GM21360 (cell line): ENCODE data around the gene SIGLEC5.

Experiments
- ATAC-seq: cut with Tn5 transposase; IDR thresholded peaks from one replicate; pipeline ENCODE4 v1.9.1; 2021; ENCODE audit warnings: mild to moderate bottlenecking, moderate library complexity; ENCODE audit not compliant: unreplicated experiment

SIGLEC5 gene

GRCh38 chr19:51590441-51590840 lies 39.8 kb downstream of the SIGLEC5 start:
- ATAC-seq, result no peak

- ATAC-seq, result no peak
Measured at GRCh38 chr19:51589511-51589910, 40.7 kb downstream of the SIGLEC5 start.

- ATAC-seq, result no peak
Measured at GRCh38 chr19:51587264-51588191, 42.7 kb downstream of the SIGLEC5 start.

DNA sequence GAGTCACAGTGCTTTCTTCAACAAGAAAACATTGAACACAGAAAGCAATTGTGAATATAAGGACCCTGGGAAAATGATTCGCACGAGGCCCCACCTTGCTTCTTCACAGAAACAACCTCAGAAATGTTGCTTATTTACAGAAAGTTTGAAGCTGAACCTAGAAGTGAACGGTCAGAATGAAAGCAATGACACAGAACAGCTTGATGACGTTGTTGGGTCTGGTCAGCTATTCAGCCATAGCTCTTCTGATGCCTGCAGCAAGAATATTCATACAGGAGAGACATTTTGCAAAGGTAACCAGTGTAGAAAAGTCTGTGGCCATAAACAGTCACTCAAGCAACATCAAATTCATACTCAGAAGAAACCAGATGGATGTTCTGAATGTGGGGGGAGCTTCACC lies 43.4 kb downstream of the SIGLEC5 start:
- no peak for ATAC-seq

DNA sequence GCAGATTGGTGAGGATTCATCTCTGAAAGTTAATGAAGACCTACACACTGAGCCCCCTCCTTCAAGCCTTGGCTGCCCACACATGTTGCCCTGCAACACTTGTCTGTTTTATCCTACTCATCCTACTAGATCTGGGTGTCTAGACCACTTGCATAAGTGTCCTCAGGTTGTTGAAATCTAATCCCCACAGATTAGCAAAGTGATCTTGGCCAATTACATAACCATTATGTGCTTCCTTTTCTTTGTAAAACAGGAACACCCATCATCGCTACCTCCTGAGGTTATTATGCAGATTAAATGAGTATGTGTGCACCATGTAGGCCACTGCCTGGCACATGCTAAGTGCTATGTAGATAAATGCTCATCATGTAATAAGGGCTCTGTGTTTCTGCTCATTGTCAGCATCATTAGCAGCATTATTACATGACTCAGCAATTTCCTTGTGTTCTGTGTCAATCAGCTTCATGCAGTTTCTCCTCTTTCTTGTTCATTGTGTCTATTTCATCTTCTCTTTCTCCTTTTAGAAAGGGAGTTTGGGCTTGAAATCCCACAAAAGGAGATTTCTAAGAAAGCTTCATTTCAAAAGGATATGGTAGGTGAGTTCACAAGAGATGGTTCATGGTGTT lies 44.0 kb downstream of the SIGLEC5 start:
- ATAC-seq, result no peak

DNA sequence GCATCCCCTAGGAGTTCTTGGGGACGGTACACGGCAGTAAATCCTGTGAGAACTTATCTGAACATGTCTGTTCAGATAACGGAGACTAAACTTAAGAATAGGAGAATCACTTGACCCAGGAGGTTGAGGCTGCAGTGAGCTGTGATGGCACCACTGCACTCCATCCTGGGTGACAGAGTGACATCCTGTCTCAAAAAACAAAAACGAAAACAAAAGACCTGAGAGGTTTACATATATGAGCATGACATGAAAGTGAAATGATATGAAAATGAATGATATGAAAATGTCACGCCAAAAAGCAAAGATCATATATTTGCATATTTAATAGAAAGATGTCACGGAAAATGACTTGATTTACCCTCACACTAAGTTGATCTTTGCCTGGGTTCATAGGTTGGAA lies 53.4 kb downstream of the SIGLEC5 start:
- no peak for ATAC-seq

DNA sequence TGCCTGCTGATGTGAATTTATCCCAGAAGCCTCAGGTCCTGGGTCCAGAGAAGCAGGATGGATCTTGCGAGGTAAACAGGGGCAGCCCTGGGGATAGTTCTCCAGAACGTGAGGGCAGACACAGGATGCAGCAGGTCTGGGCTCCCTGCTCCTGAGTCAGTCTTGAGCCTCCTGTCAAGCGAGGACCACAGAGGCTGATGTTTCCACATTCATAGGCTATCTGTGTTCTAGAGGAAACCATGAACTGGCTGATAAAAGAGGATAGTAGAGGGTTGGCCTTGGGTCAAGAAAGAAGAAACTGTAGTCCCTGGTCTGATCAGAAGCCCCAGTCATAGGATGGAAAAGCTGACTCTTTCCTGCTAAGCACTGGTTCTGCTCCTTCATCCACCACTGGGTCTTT lies 56.9 kb downstream of the SIGLEC5 start:
- no peak for ATAC-seq

DNA sequence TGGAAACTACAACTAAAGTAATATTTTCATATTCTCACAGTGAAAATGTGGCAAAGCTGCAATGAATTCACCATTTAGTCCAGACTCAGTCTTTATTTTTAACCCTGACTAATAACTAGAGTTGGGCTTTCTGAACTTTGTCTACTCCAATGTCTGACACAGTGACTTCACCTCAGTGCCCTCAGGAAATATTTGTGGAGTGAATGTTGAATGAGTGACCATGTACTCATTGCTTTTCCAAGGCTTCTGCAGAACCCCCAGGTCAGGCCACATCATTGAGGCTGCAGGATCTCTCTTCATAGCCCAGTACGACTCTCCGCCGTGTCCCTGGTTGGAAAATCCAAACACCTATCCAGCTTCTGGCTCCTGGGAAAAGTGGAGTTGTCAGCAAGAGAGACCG lies 57.3 kb downstream of the SIGLEC5 start:
- no peak for ATAC-seq

DNA sequence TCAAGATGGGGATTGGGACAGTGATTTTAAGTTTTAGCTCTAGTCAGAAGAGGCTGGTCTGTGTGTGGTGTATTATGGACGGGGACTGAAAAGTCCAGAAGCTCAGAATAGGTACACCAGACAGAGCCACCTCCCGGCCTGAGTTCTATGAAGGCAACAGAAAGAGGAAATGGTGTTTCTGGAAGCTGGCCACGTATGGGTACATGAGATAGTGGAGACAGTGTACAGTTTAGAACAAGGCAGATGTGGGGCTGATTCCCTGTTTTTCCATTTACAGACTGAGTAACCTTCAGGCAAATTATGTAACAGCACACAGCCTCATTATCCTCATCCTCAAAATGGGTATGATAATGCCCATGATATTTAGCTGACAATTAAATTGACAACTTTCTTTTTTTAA lies 57.8 kb downstream of the SIGLEC5 start:
- ATAC-seq, result no peak

DNA sequence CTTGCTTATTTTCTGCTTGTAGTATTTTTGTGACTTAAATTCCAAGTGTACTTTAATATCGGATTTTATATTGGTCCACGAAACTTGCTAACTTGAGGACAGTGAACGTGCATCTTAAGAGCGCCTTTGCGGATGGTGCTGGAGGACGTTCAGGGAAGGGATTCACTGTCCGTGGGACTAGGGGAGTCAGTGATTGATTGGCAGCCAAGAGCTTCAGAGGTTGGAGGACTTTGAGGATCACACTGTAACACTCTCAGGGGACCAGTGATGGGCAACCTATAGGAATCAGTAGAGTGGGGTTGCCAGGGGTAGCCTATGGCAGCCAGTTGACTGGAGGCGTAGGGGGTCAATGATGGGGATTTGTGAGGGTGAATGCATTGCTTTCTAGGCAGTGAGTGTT lies 58.6 kb downstream of the SIGLEC5 start:
- ATAC-seq, result no peak

- ATAC-seq, result peak; percentile 83
Measured at GRCh38 chr19:51570962-51571575, 59.1 kb downstream of the SIGLEC5 start, which contains the start of gene ZNF175. Gene ZNF175, plus strand, starts transcription at chr19:51571283. Its CDS starts 2,047 bp downstream, at chr19:51573330.

- no peak for ATAC-seq
Measured at GRCh38 chr19:51568456-51568855, 61.7 kb downstream of the SIGLEC5 start.

DNA sequence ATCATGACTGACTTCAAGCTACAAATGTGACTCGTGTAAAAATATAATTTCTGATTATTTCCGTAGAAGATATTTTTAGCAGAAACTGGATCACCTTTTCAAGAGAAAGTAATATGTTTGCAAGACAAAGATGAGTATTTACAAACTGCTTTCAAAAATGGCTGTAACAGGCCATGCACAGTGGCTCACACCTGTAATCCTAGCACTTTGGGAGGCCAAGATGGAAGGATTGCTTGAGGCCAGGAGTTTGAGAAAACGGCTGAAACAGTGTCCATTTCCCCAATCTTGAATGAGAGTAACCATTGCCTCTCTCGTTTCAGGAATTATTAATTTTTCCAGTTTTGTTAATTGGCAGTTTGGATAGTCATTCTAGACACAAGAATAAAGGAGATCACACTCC lies 62.6 kb downstream of the SIGLEC5 start:
- ATAC-seq, result no peak

DNA sequence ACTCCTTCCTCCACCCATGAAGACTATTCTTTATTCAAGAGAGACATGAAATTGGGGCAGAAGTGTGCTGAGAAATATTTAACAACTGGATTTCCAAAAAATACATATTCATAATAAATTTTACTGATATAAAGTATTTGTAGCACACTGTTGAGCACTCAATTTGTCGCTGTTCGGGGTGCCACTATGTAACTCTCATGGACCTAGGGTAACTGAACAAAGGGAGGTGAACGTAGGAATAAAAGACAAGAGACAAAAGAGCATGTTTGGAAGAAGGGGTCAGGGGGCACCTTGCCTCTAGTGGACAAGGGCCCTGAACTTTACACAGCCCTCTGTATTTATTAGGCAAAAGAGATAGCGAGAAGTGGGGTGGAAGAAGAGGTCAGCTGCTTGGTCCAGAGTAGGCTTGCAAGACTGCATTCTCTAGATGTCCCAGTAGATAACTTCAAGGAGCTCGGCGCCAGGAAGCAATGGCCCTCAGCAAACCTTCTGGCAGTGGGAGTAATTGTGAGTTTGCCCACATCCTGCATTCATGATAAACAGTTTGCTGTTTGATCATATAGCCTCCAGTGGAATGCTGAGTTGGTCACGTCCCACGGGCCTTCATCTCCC lies 63.6 kb downstream of the SIGLEC5 start:
- ATAC-seq, result no peak

GRCh38 chr19:51565583-51565982 lies 64.6 kb downstream of the SIGLEC5 start:
- no peak for ATAC-seq

DNA sequence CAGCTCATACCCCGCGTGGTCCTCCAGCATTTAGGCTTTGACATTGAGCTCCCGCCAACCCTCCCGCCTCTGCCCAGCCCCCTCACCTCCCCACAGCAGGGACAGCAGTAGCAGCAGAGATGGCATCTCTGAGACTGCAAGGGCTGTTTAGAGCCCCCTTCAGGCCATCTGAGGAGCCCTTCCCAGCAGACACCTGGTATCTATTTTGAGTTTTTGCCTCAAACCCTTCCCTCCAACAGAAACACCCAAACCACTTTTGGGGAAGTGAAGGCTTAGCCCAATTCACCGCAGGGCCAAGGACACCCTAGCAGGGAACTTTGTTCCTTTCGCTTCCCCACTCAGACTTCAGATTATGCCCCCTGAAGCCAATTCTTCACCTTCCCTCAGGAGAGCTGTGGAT lies 65.4 kb downstream of the SIGLEC5 start:
- no peak for ATAC-seq
